MM.1S (cell line): Measurements from ENCODE around the gene PKP4.

Experiments used
- DNase-seq: peaks from one replicate; pipeline ENCODE4 v3.0.0-alpha.2; 2015
- H2AFZ ChIP-seq: fragments of 300-600 bp; sonication (generic); 2 replicates; pipeline ENCODE4 v1.6.0; 2016; ENCODE audit warnings: antibody characterized with exemption, low read length
- H3F3A ChIP-seq: fragments of 300-600 bp; sonication (generic); 2 replicates; pipeline ENCODE4 v1.6.1; 2016; ENCODE audit warnings: mild to moderate bottlenecking, antibody characterized with exemption, low read length, moderate library complexity, mixed read lengths; ENCODE audit not compliant: insufficient read depth
- H3K27ac ChIP-seq: fragments of 300-600 bp; sonication (generic); 2 replicates; pipeline ENCODE4 v1.5.1; 2016; ENCODE audit warnings: mild to moderate bottlenecking, low read length
- H3K27me3 ChIP-seq: fragments of 300-600 bp; sonication (generic); replicated peaks from 2 replicates; pipeline ENCODE4 v1.6.0; 2016; ENCODE audit warnings: low read length; ENCODE audit not compliant: insufficient read depth
- H3K36me3 ChIP-seq: fragments of 300-600 bp; sonication (generic); replicated peaks from 2 replicates; pipeline ENCODE4 v1.6.1; 2016; ENCODE audit warnings: mild to moderate bottlenecking, low read length, mixed read lengths; ENCODE audit not compliant: insufficient read depth
- H3K4me1 ChIP-seq: fragments of 300-600 bp; sonication (generic); 2 replicates; pipeline ENCODE4 v1.6.1; 2016; ENCODE audit warnings: low read length, mixed read lengths
- H3K4me2 ChIP-seq: fragments of 300-600 bp; sonication (generic); 2 replicates; pipeline ENCODE4 v1.6.0; 2016; ENCODE audit warnings: low read depth, low read length
- H3K4me3 ChIP-seq: fragments of 300-600 bp; sonication (generic); 2 replicates; pipeline ENCODE4 v1.5.1; 2016; ENCODE audit warnings: low read length, mixed read lengths
- H3K79me2 ChIP-seq: fragments of 300-600 bp; sonication (generic); 2 replicates; pipeline ENCODE4 v1.6.1; 2016; ENCODE audit warnings: mixed run types, low read length, mixed read lengths
- H3K9ac ChIP-seq: fragments of 300-600 bp; sonication (generic); 2 replicates; pipeline ENCODE4 v1.6.1; 2016; ENCODE audit warnings: low read length, mixed read lengths
- H3K9me2 ChIP-seq: fragments of 300-600 bp; sonication (generic); replicated peaks from 2 replicates; pipeline ENCODE4 v1.6.1; 2016; ENCODE audit warnings: mild to moderate bottlenecking, low read length, mixed read lengths; ENCODE audit not compliant: insufficient read depth
- H3K9me3 ChIP-seq: fragments of 300-600 bp; sonication (generic); replicated peaks from 2 replicates; pipeline ENCODE4 v1.6.1; 2016; ENCODE audit warnings: mild to moderate bottlenecking, low read length, mixed read lengths; ENCODE audit not compliant: insufficient read depth
- H4K20me1 ChIP-seq: fragments of 300-600 bp; sonication (generic); 2 replicates; pipeline ENCODE4 v1.6.1; 2016; ENCODE audit warnings: mild to moderate bottlenecking, low read length, moderate library complexity, mixed read lengths; ENCODE audit not compliant: insufficient read depth
- EZH2 ChIP-seq: fragments of 300-600 bp; sonication (generic); optimal IDR thresholded peaks from 2 replicates; pipeline ENCODE3; 2017; ENCODE audit warnings: low read depth, mild to moderate bottlenecking, antibody characterized with exemption, low read length, mixed read lengths
- EZH2phosphoT487 ChIP-seq: fragments of 300-600 bp; sonication (generic); IDR thresholded peaks from 2 replicates; pipeline ENCODE4 v1.6.1; 2018; ENCODE audit warnings: antibody characterized with exemption, low read length
- TF ChIP-seq, protein P1 (sequence below): fragments of 300-600 bp; sonication (generic); IDR thresholded peaks from 2 replicates; pipeline ENCODE4 v1.5.1; 2016; ENCODE audit warnings: antibody characterized with exemption, low read length, mixed read lengths

The PKP4 gene

DNA sequence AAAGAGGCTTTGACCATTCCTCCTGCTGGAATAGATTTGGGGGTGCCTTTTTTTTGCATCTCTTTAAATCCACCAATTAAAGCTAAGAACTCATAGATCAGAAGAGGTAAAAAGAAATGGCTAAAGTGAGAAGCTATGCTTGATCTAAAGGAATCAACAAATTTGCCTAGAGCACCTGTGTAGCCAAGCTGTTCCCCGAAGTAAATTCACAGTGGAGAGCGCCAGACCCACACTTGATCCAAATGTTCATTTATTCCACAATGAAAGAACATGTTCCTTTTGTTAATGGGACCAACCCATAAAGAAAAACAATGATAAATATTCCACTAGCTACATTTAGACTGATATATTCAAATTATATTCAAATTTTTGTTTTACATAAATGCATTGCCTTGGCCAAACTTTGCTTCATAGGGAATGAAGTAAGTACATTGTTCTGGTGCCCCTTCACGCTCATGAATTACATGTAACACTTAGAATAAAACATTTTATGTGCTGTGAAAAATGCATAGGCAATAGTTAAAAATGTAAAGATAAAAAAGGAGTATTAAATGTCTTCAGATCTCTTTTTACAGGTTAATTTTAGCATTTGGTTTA lies 167.4 kb downstream of the PKP4 start:
- TF ChIP-seq EZH2: no peak
- TF ChIP-seq, protein P1, sequence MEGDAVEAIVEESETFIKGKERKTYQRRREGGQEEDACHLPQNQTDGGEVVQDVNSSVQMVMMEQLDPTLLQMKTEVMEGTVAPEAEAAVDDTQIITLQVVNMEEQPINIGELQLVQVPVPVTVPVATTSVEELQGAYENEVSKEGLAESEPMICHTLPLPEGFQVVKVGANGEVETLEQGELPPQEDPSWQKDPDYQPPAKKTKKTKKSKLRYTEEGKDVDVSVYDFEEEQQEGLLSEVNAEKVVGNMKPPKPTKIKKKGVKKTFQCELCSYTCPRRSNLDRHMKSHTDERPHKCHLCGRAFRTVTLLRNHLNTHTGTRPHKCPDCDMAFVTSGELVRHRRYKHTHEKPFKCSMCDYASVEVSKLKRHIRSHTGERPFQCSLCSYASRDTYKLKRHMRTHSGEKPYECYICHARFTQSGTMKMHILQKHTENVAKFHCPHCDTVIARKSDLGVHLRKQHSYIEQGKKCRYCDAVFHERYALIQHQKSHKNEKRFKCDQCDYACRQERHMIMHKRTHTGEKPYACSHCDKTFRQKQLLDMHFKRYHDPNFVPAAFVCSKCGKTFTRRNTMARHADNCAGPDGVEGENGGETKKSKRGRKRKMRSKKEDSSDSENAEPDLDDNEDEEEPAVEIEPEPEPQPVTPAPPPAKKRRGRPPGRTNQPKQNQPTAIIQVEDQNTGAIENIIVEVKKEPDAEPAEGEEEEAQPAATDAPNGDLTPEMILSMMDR: no peak
- no peak for TF ChIP-seq EZH2phosphoT487
- no peaks in the 10 kb centered on the region for H3K9me3 ChIP-seq
- H3K4me2 ChIP-seq: no peak overlapping the region
- H3K4me1 ChIP-seq: peaks cover 4% of the 10 kb centered on the region
- H3K79me2 ChIP-seq: no peaks in the 10 kb centered on the region
- H4K20me1 ChIP-seq: no peaks in the 10 kb centered on the region
- H3K9me2 ChIP-seq: no peaks in the 10 kb centered on the region
- no peak overlapping the region for H3K9ac ChIP-seq
- H3K27me3 ChIP-seq: no peaks in the 10 kb centered on the region
- no peak overlapping the region for H3K4me3 ChIP-seq
- DNase-seq: no peak
- H3K27ac ChIP-seq: no peak overlapping the region
- H3K36me3 ChIP-seq: no peaks in the 10 kb centered on the region
- H2AFZ ChIP-seq: no peak overlapping the region
- H3F3A ChIP-seq: no peaks in the 10 kb centered on the region

GRCh38 chr2:158624961-158625360 lies 168.2 kb downstream of the PKP4 start:
- no peaks in the 10 kb centered on the region for H3K9me2 ChIP-seq
- H3F3A ChIP-seq: no peaks in the 10 kb centered on the region
- H3K9ac ChIP-seq: no peak overlapping the region
- H3K27me3 ChIP-seq: no peaks in the 10 kb centered on the region
- no peak overlapping the region for H3K4me3 ChIP-seq
- no peak overlapping the region for H3K27ac ChIP-seq
- no peaks in the 10 kb centered on the region for H3K4me1 ChIP-seq
- TF ChIP-seq EZH2phosphoT487 (no peak), EZH2 (no peak)
- TF ChIP-seq, protein P1: no peak
- no peak overlapping the region for H3K4me2 ChIP-seq
- H2AFZ ChIP-seq: no peak overlapping the region
- H3K36me3 ChIP-seq: no peaks in the 10 kb centered on the region
- H3K79me2 ChIP-seq: no peaks in the 10 kb centered on the region
- no peak for DNase-seq
- no peaks in the 10 kb centered on the region for H3K9me3 ChIP-seq
- H4K20me1 ChIP-seq: no peaks in the 10 kb centered on the region

DNA sequence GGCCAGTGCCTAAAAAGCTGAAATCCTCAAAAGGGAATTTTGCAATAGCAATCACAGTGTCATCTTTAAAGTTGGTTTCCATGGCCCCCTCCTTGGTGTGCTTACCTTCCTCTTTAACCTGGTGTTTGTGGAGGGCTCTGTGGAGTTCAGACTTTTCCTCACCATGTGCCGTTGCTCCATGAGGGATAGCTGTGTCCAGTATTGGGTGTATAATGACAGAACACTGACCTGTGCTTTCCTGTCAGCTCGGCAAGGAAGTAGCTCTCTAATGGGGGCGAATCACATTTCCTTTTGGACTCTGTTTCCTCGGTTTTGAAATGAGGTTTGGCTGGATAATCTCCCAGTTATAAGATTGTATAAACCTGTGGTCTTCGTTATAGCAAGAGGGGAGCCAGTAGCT lies 172.4 kb downstream of the PKP4 start:
- Histone ChIP-seq H2AFZ (no peak overlapping the region), H3K27me3 (no peaks in the 10 kb centered on the region), H3K79me2 (no peaks in the 10 kb centered on the region), H3K9me2 (no peaks in the 10 kb centered on the region), H3K9ac (no peak overlapping the region), H4K20me1 (no peaks in the 10 kb centered on the region), H3K4me2 (no peak overlapping the region), H3F3A (no peaks in the 10 kb centered on the region), H3K4me1 (no peaks in the 10 kb centered on the region), H3K4me3 (no peak overlapping the region), H3K36me3 (peaks cover 4% of the 10 kb centered on the region; the same call in 1 of the 2 replicates), H3K27ac (no peak overlapping the region), H3K9me3 (no peaks in the 10 kb centered on the region)
- TF ChIP-seq EZH2 (no peak), EZH2phosphoT487 (no peak)
- TF ChIP-seq, protein P1: no peak
- DNase-seq: no peak
